BLaER1 (cell line): ENCODE results near the gene P2RX1.

Experiments used
- H3K27ac ChIP-seq: shearing (Covaris generic); formaldehyde crosslinking; 2 replicates; pipeline ENCODE4 v1.8.1; 2022
- H3K27me3 ChIP-seq: shearing (Covaris generic); formaldehyde crosslinking; 2 replicates; pipeline ENCODE4 v1.8.1; 2022
- H3K36me3 ChIP-seq: shearing (Covaris generic); formaldehyde crosslinking; 2 replicates; pipeline ENCODE4 v1.8.1; 2022
- H3K4me1 ChIP-seq: shearing (Covaris generic); formaldehyde crosslinking; 2 replicates; pipeline ENCODE4 v1.8.1; 2022
- H3K4me2 ChIP-seq: shearing (Covaris generic); formaldehyde crosslinking; 2 replicates; pipeline ENCODE4 v1.8.1; 2022
- H3K4me3 ChIP-seq: shearing (Covaris generic); formaldehyde crosslinking; 2 replicates; pipeline ENCODE4 v1.8.1; 2022
- H3K9ac ChIP-seq: shearing (Covaris generic); formaldehyde crosslinking; 2 replicates; pipeline ENCODE4 v1.8.1; 2022
- H3K9me3 ChIP-seq: shearing (Covaris generic); formaldehyde crosslinking; 2 replicates; pipeline ENCODE4 v1.8.1; 2022
- H4K20me1 ChIP-seq: shearing (Covaris generic); formaldehyde crosslinking; 2 replicates; pipeline ENCODE4 v1.8.1; 2022
- Cebpa-rat ChIP-seq: shearing (Covaris generic); IDR thresholded peaks from 2 replicates; pipeline ENCODE4 v1.8.1; 2022

The P2RX1 gene

GRCh38 chr17:3896968-3897235 lies 19.4 kb downstream of the P2RX1 start:
- Histone ChIP-seq H3K4me3 (no peak overlapping the region), H3K9me3 (no peaks in the 10 kb centered on the region), H3K4me1 (peaks cover 63% of the 10 kb centered on the region), H3K27ac (no peak overlapping the region), H3K27me3 (peaks cover 1% of the 10 kb centered on the region; the same call in 1 of the 2 replicates), H4K20me1 (peaks cover 2% of the 10 kb centered on the region), H3K36me3 (peaks cover 51% of the 10 kb centered on the region), H3K9ac (peak overlapping the region; percentile 45; the same call in 1 of the 2 replicates), H3K4me2 (peak overlapping the region; percentile 28)
- no peak for TF ChIP-seq Cebpa-rat

GRCh38 chr17:3896108-3896967 lies 19.9 kb downstream of the P2RX1 start:
- H3K36me3 ChIP-seq, result peaks cover 46% of the 10 kb centered on the region
- H3K27me3 ChIP-seq, result peaks cover 5% of the 10 kb centered on the region; the same call in 1 of the 2 replicates
- no peak for TF ChIP-seq Cebpa-rat
- peak overlapping the region; percentile 45; the same call in 1 of the 2 replicates for H3K9ac ChIP-seq
- peaks cover 8% of the 10 kb centered on the region for H4K20me1 ChIP-seq
- no peak overlapping the region for H3K4me3 ChIP-seq
- H3K9me3 ChIP-seq, result no peaks in the 10 kb centered on the region
- no peak overlapping the region for H3K27ac ChIP-seq
- H3K4me1 ChIP-seq, result peaks cover 63% of the 10 kb centered on the region
- H3K4me2 ChIP-seq, result peak overlapping the region; percentile 28; the same call in 1 of the 2 replicates

- Histone ChIP-seq H3K27me3 (peaks cover 5% of the 10 kb centered on the region; the same call in 1 of the 2 replicates), H4K20me1 (peaks cover 17% of the 10 kb centered on the region), H3K4me2 (peak overlapping the region; percentile 24; the same call in 1 of the 2 replicates), H3K9me3 (no peaks in the 10 kb centered on the region), H3K4me1 (peaks cover 73% of the 10 kb centered on the region), H3K9ac (no peak overlapping the region), H3K27ac (no peak overlapping the region), H3K4me3 (no peak overlapping the region), H3K36me3 (peaks cover 37% of the 10 kb centered on the region)
- TF ChIP-seq Cebpa-rat, result no peak
Observed at GRCh38 chr17:3895354-3895753, 20.9 kb downstream of the P2RX1 start.

GRCh38 chr17:3894911-3895343 lies 21.3 kb downstream of the P2RX1 start:
- Histone ChIP-seq H3K4me2 (peak overlapping the region; percentile 24; the same call in 1 of the 2 replicates), H3K27me3 (peaks cover 5% of the 10 kb centered on the region; the same call in 1 of the 2 replicates), H3K36me3 (peaks cover 35% of the 10 kb centered on the region), H3K4me1 (peaks cover 78% of the 10 kb centered on the region), H3K27ac (no peak overlapping the region), H3K4me3 (no peak overlapping the region), H3K9ac (no peak overlapping the region), H4K20me1 (peaks cover 22% of the 10 kb centered on the region), H3K9me3 (no peaks in the 10 kb centered on the region)
- TF ChIP-seq Cebpa-rat, result no peak

- Histone ChIP-seq H3K4me2 (no peak overlapping the region), H3K36me3 (peaks cover 28% of the 10 kb centered on the region), H3K4me3 (no peak overlapping the region), H3K27ac (no peak overlapping the region), H3K4me1 (peaks cover 84% of the 10 kb centered on the region), H3K27me3 (peaks cover 5% of the 10 kb centered on the region; the same call in 1 of the 2 replicates), H3K9ac (no peak overlapping the region), H3K9me3 (no peaks in the 10 kb centered on the region), H4K20me1 (peaks cover 29% of the 10 kb centered on the region)
- no peak for TF ChIP-seq Cebpa-rat
Observed at GRCh38 chr17:3894188-3894587, 22.1 kb downstream of the P2RX1 start.

- H4K20me1 ChIP-seq, result peaks cover 34% of the 10 kb centered on the region
- H3K27me3 ChIP-seq, result peaks cover 5% of the 10 kb centered on the region; the same call in 1 of the 2 replicates
- TF ChIP-seq Cebpa-rat, result no peak
- no peaks in the 10 kb centered on the region for H3K9me3 ChIP-seq
- peak overlapping the region; percentile 70; the same call in 1 of the 2 replicates for H3K9ac ChIP-seq
- peaks cover 23% of the 10 kb centered on the region for H3K36me3 ChIP-seq
- peak overlapping the region; percentile 83 for H3K4me2 ChIP-seq
- peak overlapping the region; percentile 80 for H3K4me3 ChIP-seq
- peaks cover 84% of the 10 kb centered on the region for H3K4me1 ChIP-seq
- peak overlapping the region; percentile 59; the same call in 1 of the 2 replicates for H3K27ac ChIP-seq
Observed at GRCh38 chr17:3893720-3894116, 22.5 kb downstream of the P2RX1 start.

- H3K27ac ChIP-seq, result peak within 1 kb of the TSS; percentile 59
Observed at GRCh38 chr17:3893003-3893719, 23.1 kb downstream of the P2RX1 start, which contains the start of gene CAMKK1. Gene CAMKK1 (minus strand): TSS chr17:3893053. CDS start chr17:3885687, 7,366 bp downstream.

GRCh38 chr17:3892095-3892998 lies 23.9 kb downstream of the P2RX1 start:
- Histone ChIP-seq H3K4me2 (peak overlapping the region; percentile 100), H3K4me3 (peak overlapping the region; percentile 80), H4K20me1 (peaks cover 37% of the 10 kb centered on the region), H3K27me3 (peaks cover 5% of the 10 kb centered on the region; the same call in 1 of the 2 replicates), H3K27ac (peak overlapping the region; percentile 51), H3K4me1 (peaks cover 84% of the 10 kb centered on the region), H3K9me3 (no peaks in the 10 kb centered on the region), H3K36me3 (peaks cover 9% of the 10 kb centered on the region), H3K9ac (peak overlapping the region; percentile 75)
- TF ChIP-seq Cebpa-rat, result no peak

More at GRCh38 chr17:3893003-3893719, 23.1 kb downstream of the P2RX1 start, which contains the start of gene CAMKK1:
- H3K27me3 ChIP-seq, result peaks cover 5% of the 10 kb centered on the region; the same call in 1 of the 2 replicates
- peak within 1 kb of the TSS; percentile 100 for H3K4me2 ChIP-seq
- H3K4me3 ChIP-seq, result peak within 1 kb of the TSS; percentile 80
- H3K9ac ChIP-seq, result peak within 1 kb of the TSS; percentile 75
- TF ChIP-seq Cebpa-rat, result no peak
- peaks cover 37% of the 10 kb centered on the region for H4K20me1 ChIP-seq
- H3K36me3 ChIP-seq, result peaks cover 17% of the 10 kb centered on the region
- H3K9me3 ChIP-seq, result no peaks in the 10 kb centered on the region
- peaks cover 84% of the 10 kb centered on the region for H3K4me1 ChIP-seq
